ENCODE results near the gene CD6. TPM values are rescaled to one million over a fixed set of nuclear protein-coding genes. Genes with fewer than 3 reads are reported as not detected.
A peak's percentile ranks its signal among the peaks of the same experiment; 100 is the strongest.

CD6 gene
- total and polyA plus RNA-seq, 8 donors = 1.1 to 2.8 (median 1.4) TPM; not detected in 2

- intact Hi-C loops (cut with DNase I; ENCODE audit: low total_unique reads) = no loop called here
- WGBS, 5 donors = 93 to 97% (median 96%) methylated on average over 8 of the region's 8 CpGs
Measured at GRCh38 chr11:61055776-61056175, 84.3 kb downstream of the CD6 start.

GRCh38 chr11:61056571-61056970, 85.1 kb downstream of the CD6 start:
- WGBS, 5 donors = 67 to 86% (median 69%) methylated on average over 6 of the region's 6 CpGs
- TF ChIP-seq POLR2A (IDR thresholded peaks at IDR 0.05) (no peak), CTCF (IDR thresholded peaks at IDR 0.05) (no peak), POLR2AphosphoS5 (IDR thresholded peaks at IDR 0.05) (no peak), EP300 (IDR thresholded peaks at IDR 0.05) (no peak)
- intact Hi-C loops (cut with DNase I; ENCODE audit: low total_unique reads) = no loop called here
- Histone ChIP-seq H3K36me3 (no peaks in the 10 kb centered on the region), H3K9me3 (no peaks in the 10 kb centered on the region), H3K4me3 (no peak overlapping the region), H3K27me3 (no peaks in the 10 kb centered on the region), H3K27ac (no peak overlapping the region), H3K4me1 (peaks cover 0 to 10% (median 0%) of the 10 kb centered on the region in 4 donors)
- DNase-seq = peak in 1 of 2 donors; percentile 57

More at GRCh38 chr11:61055776-61056175, 84.3 kb downstream of the CD6 start:
- no peaks in the 10 kb centered on the region for H3K36me3 ChIP-seq
- no peaks in the 10 kb centered on the region for H3K9me3 ChIP-seq
- H3K4me3 ChIP-seq = no peak overlapping the region
- DNase-seq = no peak
- peaks cover 0 to 2% (median 0%) of the 10 kb centered on the region in 4 donors for H3K4me1 ChIP-seq
- TF ChIP-seq POLR2AphosphoS5 (IDR thresholded peaks at IDR 0.05) (no peak), POLR2A (IDR thresholded peaks at IDR 0.05) (no peak), EP300 (IDR thresholded peaks at IDR 0.05) (no peak)
- no peak overlapping the region for H3K27ac ChIP-seq
- H3K27me3 ChIP-seq = no peaks in the 10 kb centered on the region

DNA sequence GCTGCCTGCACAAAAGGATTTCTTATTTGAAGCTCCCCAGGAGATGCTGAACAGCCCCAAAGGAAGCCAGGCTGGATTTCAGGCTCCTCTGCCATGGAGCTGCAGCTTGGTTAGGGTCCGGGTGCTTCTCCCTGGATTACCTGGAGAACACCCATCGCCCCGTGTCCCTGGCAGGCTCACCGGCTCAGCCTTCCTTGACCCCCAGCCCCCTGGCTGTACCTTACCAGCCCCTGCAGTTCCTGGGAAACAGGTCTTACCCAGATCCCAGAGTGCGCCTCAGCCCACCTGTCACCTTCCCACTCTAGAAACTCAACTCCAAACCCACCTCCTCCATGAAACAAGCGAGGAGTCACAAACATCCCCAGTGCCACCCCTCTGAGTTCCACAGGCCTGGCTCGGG, 85.5 kb downstream of the CD6 start:
- Histone ChIP-seq H3K4me3 (no peak overlapping the region), H3K27ac (no peak overlapping the region), H3K4me1 (peaks cover 0 to 10% (median 0%) of the 10 kb centered on the region in 4 donors), H3K9me3 (no peaks in the 10 kb centered on the region), H3K36me3 (no peaks in the 10 kb centered on the region), H3K27me3 (no peaks in the 10 kb centered on the region)
- TF ChIP-seq POLR2AphosphoS5 (IDR thresholded peaks at IDR 0.05) (no peak), CTCF (IDR thresholded peaks at IDR 0.05) (no peak), POLR2A (IDR thresholded peaks at IDR 0.05) (no peak), EP300 (IDR thresholded peaks at IDR 0.05) (no peak)
- intact Hi-C loops (cut with DNase I; ENCODE audit: low total_unique reads) = no loop called here
- no peak for DNase-seq
- 42 to 84% (median 81%) methylated on average over 2 to 7 of the region's 7 CpGs for WGBS, 5 donors

DNA sequence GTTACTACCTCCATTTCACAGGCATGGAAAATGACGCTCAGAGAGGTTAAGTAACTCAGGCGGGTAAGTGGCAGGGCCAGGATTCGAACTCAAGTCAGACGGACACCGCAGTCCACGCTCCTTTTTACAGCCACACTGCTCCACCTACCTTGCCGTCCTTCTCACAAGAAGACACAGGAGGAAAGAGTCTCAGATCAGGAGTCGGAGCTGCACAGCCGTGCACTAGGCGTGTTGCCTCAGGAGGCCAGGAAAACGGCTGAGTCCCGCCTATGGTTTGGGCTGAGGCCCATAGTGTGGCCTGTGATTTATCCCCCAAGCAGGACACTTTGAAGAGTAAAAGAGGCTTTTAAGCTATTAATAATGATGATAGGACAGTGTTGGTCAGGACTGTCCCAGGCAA, 86.1 kb downstream of the CD6 start:
- H3K27me3 ChIP-seq = no peaks in the 10 kb centered on the region
- 87 to 94% (median 91%) methylated on average over 12 of the region's 12 CpGs for WGBS, 5 donors
- H3K4me3 ChIP-seq = no peak overlapping the region
- TF ChIP-seq POLR2A (IDR thresholded peaks at IDR 0.05) (no peak), EP300 (IDR thresholded peaks at IDR 0.05) (no peak), CTCF (IDR thresholded peaks at IDR 0.05) (no peak), POLR2AphosphoS5 (IDR thresholded peaks at IDR 0.05) (no peak)
- no peaks in the 10 kb centered on the region for H3K36me3 ChIP-seq
- intact Hi-C loops (cut with DNase I; ENCODE audit: low total_unique reads) = no loop called here
- H3K4me1 ChIP-seq = peaks cover 0 to 10% (median 0%) of the 10 kb centered on the region in 4 donors
- H3K9me3 ChIP-seq = no peaks in the 10 kb centered on the region
- no peak overlapping the region for H3K27ac ChIP-seq
- no peak for DNase-seq

GRCh38 chr11:61058583-61059259, 87.2 kb downstream of the CD6 start:
- Histone ChIP-seq H3K27me3 (no peaks in the 10 kb centered on the region), H3K27ac (no peak overlapping the region), H3K4me3 (no peak overlapping the region), H3K4me1 (peaks cover 0 to 10% (median 0%) of the 10 kb centered on the region in 4 donors), H3K36me3 (no peaks in the 10 kb centered on the region), H3K9me3 (no peaks in the 10 kb centered on the region)
- intact Hi-C loops (cut with DNase I; ENCODE audit: low total_unique reads) = no loop called here
- WGBS, 5 donors = 87 to 91% (median 88%) methylated on average over 14 of the region's 14 CpGs
- no peak for TF ChIP-seq POLR2A (IDR thresholded peaks at IDR 0.05)
- no peak for TF ChIP-seq CTCF (IDR thresholded peaks at IDR 0.05)
- TF ChIP-seq POLR2AphosphoS5 (IDR thresholded peaks at IDR 0.05) = no peak
- TF ChIP-seq EP300 (IDR thresholded peaks at IDR 0.05) = no peak
- no peak for DNase-seq

Measured in stomach (tissue), 9 donors.